Raji (cell line): ENCODE data around the gene SLC38A3.

Source experiments
- POLR2A ChIP-seq: IDR thresholded peaks from 2 replicates; pipeline ENCODE4 v1.6.1; 2011; ENCODE audit warnings: low read depth, low read length, control low read depth; ENCODE audit not compliant: insufficient read depth

The SLC38A3 gene

GRCh38 chr3:50165910-50166538 lies 39.0 kb upstream of the SLC38A3 start:
- TF ChIP-seq POLR2A = no peak

DNA sequence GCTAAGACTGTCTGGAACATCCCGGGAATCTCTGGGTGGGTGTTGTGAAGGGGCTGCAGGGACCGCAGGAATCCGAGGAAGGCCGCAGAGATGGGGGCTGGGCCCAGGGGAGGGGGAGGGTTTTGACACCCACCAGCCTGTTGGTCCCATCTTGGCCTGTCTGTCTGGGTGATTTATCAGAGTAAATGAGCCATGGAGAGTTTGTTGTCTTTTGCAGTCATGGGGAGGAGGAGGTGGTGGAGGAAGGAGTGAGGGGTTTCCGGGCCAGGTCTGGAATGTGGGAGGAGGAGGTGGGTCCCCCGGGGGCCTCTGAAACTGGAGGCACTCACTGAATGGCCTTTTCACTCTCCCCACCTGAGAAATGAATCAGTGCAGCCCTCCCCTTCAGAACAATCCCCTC lies 38.5 kb upstream of the SLC38A3 start:
- TF ChIP-seq POLR2A = no peak

GRCh38 chr3:50167069-50167840 lies 37.8 kb upstream of the SLC38A3 start:
- no peak for TF ChIP-seq POLR2A

- TF ChIP-seq POLR2A = no peak
Measured at GRCh38 chr3:50167841-50168209, 37.2 kb upstream of the SLC38A3 start.

- TF ChIP-seq POLR2A = no peak
Measured at GRCh38 chr3:50168388-50168787, 36.7 kb upstream of the SLC38A3 start.

DNA sequence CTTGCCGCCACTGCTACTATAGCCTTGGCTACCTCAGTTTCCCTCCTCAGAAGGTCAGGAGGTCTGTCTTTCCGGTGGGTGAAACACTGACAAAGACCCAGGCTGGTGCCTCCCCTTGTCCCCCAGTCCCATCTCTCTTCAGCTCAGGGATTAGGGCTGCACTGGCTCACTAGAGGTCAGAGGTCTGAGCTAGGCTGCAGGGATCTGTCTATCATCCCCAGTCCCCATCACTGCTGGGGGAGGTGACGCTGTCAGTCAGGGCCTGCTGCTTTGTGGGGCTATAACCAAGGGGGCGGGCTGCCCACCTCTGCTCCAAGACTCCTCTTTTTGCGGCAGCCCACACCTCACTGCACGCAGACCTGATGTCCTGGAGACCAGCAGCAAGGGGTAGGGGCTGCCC lies 36.3 kb upstream of the SLC38A3 start:
- TF ChIP-seq POLR2A = no peak

- TF ChIP-seq POLR2A = no peak
Measured at GRCh38 chr3:50169232-50169832, 35.7 kb upstream of the SLC38A3 start.

DNA sequence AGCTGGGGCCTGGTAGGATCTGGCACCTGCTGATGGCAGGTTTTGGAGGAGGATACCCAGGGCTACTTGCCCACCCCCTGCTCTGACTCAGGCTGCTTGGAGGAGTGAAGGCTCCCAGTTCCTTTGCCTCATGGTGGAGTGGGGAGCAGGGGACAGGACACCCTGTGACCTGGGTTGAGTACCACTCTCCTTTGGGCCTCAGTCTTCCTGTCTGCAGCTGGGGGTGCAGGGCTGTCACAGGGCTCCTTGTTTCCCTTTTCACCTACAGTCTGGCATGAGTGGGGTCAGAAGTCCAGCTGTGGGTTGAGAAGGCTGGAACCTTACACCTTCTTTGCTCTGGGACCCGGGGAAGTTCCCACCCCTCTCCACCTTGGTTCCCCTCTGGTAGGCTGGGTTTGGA lies 35.2 kb upstream of the SLC38A3 start:
- TF ChIP-seq POLR2A = no peak

GRCh38 chr3:50170689-50171088 lies 34.4 kb upstream of the SLC38A3 start:
- no peak for TF ChIP-seq POLR2A

- TF ChIP-seq POLR2A = no peak
Measured at GRCh38 chr3:50171540-50172301, 33.4 kb upstream of the SLC38A3 start.

GRCh38 chr3:50172626-50173220 lies 32.3 kb upstream of the SLC38A3 start:
- no peak for TF ChIP-seq POLR2A

DNA sequence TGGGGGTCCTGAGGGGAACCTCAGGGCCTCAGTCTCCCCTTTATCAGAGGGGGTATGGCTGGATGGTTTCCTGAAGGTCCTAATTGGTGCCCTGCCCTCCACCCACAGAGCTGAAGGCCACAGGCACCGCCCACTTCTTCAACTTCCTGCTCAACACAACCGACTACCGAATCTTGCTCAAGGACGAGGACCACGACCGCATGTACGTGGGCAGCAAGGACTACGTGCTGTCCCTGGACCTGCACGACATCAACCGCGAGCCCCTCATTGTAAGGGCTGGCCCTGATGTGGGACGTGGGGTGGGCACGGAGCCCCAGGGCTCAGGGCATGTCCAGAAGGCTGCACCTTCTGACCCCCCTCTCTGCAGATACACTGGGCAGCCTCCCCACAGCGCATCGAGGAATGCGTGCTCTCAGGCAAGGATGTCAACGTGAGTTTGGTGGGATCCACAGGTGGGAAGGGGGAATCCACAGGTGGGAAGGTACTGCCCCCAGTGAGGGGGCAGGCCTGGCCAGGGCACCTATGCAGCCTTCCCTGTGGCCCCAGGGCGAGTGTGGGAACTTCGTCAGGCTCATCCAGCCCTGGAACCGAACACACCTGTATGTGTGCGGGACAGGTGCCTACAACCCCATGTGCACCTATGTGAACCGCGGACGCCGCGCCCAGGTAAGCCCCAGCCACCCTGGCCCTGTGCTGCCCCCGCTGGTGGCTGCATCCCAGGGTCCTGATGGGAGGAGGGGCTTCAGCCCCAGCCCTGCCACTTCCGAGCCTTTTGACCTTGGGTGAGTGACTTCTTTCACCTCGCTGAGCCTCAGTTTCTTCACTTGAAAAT lies 31.2 kb upstream of the SLC38A3 start:
- TF ChIP-seq POLR2A = no peak

GRCh38 chr3:50174517-50174895 lies 30.6 kb upstream of the SLC38A3 start:
- no peak for TF ChIP-seq POLR2A

DNA sequence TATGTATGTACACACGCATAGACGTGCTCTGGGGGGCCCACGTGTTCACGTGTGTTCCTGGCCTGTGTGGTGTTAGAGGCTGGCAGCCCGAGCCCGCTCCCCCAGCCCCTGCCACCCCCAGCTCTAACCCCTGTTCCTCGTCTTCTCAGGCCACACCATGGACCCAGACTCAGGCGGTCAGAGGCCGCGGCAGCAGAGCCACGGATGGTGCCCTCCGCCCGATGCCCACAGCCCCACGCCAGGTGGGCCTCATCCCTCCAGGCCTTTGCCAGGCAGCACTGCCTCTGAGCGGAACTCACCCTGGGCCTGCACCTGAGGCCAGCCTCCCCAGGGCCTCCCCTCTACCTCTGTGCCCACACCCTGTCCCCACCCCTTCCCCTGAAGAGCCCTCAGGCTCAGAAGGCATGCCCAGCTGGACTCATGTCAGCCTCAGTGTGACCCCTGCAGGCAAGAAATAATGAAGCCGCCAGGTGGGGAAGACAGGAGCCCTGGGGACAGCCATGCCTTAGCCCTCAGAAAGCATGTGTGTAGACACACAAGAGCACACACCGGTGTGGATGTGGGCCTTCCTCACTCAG lies 30.0 kb upstream of the SLC38A3 start:
- TF ChIP-seq POLR2A = no peak
